Fibroblast of mammary gland (primary cell): ENCODE measurements around the gene SSBP3.

Source experiments
- DNase-seq: peaks from one replicate; pipeline ENCODE4 v3.0.0-alpha.2; 2010; ENCODE audit warnings: low read depth
- H3K4me3 ChIP-seq: 2 replicates; pipeline ENCODE4 v1.5.1; 2011; ENCODE audit warnings: low read depth, mild to moderate bottlenecking, low read length, moderate library complexity; ENCODE audit not compliant: control insufficient read depth
- TF ChIP-seq, protein P1 (sequence below): conservative IDR thresholded peaks from 2 replicates; pipeline ENCODE4 v1.5.1; 2011; ENCODE audit warnings: low read depth, low read length, inconsistent platforms; ENCODE audit not compliant: control insufficient read depth, insufficient read depth

SSBP3 gene

DNA sequence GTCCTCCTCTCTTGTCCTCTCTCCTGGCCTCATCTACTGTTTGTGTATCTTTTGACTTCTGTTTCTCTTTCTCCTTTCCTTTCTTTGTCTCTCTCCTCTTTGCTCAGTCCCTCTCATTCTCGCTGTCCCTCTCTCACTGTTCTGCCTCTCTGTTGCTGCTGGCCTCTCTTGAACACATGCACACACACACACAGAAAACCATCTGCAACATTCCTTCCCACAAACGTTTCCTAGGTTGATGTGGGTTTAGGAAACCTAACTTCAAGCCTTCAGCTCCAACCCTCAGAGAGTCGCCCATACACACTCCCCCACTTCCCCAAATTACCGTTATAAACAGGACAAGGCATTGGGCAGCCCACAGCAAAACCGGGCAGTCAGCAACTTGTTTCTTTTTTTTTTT is 10.9 kb upstream of the SSBP3 start:
- DNase-seq = no peak
- H3K4me3 ChIP-seq = no peak overlapping the region
- TF ChIP-seq, protein P1, sequence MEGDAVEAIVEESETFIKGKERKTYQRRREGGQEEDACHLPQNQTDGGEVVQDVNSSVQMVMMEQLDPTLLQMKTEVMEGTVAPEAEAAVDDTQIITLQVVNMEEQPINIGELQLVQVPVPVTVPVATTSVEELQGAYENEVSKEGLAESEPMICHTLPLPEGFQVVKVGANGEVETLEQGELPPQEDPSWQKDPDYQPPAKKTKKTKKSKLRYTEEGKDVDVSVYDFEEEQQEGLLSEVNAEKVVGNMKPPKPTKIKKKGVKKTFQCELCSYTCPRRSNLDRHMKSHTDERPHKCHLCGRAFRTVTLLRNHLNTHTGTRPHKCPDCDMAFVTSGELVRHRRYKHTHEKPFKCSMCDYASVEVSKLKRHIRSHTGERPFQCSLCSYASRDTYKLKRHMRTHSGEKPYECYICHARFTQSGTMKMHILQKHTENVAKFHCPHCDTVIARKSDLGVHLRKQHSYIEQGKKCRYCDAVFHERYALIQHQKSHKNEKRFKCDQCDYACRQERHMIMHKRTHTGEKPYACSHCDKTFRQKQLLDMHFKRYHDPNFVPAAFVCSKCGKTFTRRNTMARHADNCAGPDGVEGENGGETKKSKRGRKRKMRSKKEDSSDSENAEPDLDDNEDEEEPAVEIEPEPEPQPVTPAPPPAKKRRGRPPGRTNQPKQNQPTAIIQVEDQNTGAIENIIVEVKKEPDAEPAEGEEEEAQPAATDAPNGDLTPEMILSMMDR = no peak

- no peak for DNase-seq
- no peak overlapping the region for H3K4me3 ChIP-seq
- TF ChIP-seq, protein P1 = no peak
These were observed 10.2 kb upstream of the SSBP3 start for GRCh38 chr1:54416435-54416834.

- no peak for DNase-seq
- no peak overlapping the region for H3K4me3 ChIP-seq
These were observed 9.8 kb upstream of the SSBP3 start for GRCh38 chr1:54415991-54416390.

DNA sequence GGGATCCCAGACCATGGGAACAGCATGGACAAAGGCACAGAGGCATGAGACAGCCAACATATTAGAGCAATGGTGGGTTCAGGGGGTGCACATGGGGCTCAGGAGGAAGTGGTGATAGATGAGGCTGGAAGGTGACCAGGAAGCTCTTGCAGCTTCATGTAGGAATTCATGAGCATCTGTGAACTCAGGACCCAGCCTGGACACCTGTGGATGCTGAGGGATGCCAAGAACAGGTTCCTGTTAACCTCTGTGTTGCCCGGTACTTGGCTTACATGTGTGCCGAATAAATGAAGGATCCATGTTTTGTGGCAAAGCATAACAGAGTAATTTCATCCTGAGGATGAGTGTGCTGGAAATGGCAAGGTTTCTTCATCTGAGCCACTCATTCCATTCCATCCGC is 9.3 kb upstream of the SSBP3 start:
- TF ChIP-seq, protein P1 = no peak
- DNase-seq = no peak
- H3K4me3 ChIP-seq = no peak overlapping the region

More at GRCh38 chr1:54415991-54416390, 9.8 kb upstream of the SSBP3 start:
- TF ChIP-seq, protein P1 = no peak

DNA sequence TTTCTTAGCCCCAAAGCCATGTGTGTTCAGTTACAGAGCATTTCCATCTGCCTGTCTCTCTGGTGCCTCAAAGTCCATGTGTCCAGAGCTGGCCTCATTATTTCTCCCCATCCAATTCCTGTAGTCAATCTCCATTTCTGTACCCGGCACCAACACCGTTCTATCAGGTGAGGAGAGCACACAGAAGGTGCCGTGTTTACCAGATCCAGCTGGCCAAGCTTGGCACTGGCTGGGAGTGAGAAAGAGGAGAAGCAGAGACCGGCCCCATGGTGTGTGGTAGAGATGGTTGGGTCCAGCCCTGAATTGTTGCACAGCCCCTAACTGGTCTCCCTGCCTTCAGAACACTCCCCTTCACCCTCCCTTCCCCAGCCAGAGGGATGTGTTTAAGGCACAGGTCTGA is 7.5 kb upstream of the SSBP3 start:
- H3K4me3 ChIP-seq = no peak overlapping the region
- no peak for DNase-seq
- TF ChIP-seq, protein P1 = no peak

DNA sequence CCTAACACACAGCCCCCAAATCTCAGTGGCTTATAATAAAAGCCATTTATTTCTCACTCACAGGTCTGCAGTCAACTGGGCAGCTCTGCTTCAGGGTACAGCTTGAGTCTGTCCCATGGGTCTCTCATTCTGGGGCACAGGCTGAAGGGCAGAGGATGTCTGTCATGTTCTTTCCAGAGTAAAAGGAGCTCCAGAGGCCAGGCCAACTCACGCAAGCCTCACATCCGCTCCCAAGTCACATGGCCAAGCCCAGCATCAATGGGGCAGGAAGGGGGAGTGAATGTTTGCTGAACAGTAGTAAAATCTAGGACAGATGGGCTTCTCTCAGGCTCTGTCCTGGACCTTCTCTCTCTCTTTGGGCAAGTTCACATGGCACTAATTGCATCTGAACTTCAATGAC is 7.1 kb upstream of the SSBP3 start:
- H3K4me3 ChIP-seq = no peak overlapping the region
- TF ChIP-seq, protein P1 = no peak
- peak; percentile 73 for DNase-seq

GRCh38 chr1:54410359-54410758 is 4.2 kb upstream of the SSBP3 start:
- no peak for DNase-seq
- H3K4me3 ChIP-seq = no peak overlapping the region
- TF ChIP-seq, protein P1 = no peak
